Osteocyte (in vitro differentiated cells): ENCODE results near the gene TRIM26. TPM values are rescaled to one million over a fixed set of nuclear protein-coding genes. Genes with fewer than 3 reads are reported as not detected.

Experiments
- DNase-seq: peaks from one replicate; pipeline ENCODE4 v3.0.0; 2021; ENCODE audit warnings: mixed read lengths; ENCODE audit not compliant: unreplicated experiment; ENCODE audit errors: extremely low spot score
- H3K27ac Mint-ChIP-seq: one replicate; pipeline ENCODE4 v1.8.0; 2021; ENCODE audit warnings: mild to moderate bottlenecking, mixed read lengths; ENCODE audit not compliant: unreplicated experiment
- H3K27me3 Mint-ChIP-seq: one replicate; pipeline ENCODE4 v1.8.0; 2021; ENCODE audit warnings: mixed read lengths; ENCODE audit not compliant: unreplicated experiment
- H3K36me3 Mint-ChIP-seq: one replicate; pipeline ENCODE4 v1.8.0; 2021; ENCODE audit warnings: mixed read lengths; ENCODE audit not compliant: unreplicated experiment
- H3K4me1 Mint-ChIP-seq: one replicate; pipeline ENCODE4 v1.8.0; 2021; ENCODE audit warnings: mixed read lengths; ENCODE audit not compliant: unreplicated experiment
- H3K4me3 Mint-ChIP-seq: one replicate; pipeline ENCODE4 v1.8.0; 2021; ENCODE audit warnings: mild to moderate bottlenecking, moderate library complexity, mixed read lengths; ENCODE audit not compliant: unreplicated experiment
- H3K9me3 Mint-ChIP-seq: one replicate; pipeline ENCODE4 v1.8.0; 2021; ENCODE audit warnings: mixed read lengths; ENCODE audit not compliant: unreplicated experiment
- total RNA-seq: library from RNA; stranded (reverse); gene quantifications from 2 replicates; pipeline ENCODE4 v1.2.1, GENCODE V29; 2021
- TF ChIP-seq, protein P1 (sequence below): fragments of 200-600 bp; sonication (generic); IDR thresholded peaks from 2 replicates; pipeline ENCODE4 v1.5.0; 2021; ENCODE audit warnings: antibody characterized with exemption, mild to moderate bottlenecking, moderate library complexity

TRIM26 gene
- total RNA-seq, 1 donor from 2014 or later = 41.8 TPM

DNA sequence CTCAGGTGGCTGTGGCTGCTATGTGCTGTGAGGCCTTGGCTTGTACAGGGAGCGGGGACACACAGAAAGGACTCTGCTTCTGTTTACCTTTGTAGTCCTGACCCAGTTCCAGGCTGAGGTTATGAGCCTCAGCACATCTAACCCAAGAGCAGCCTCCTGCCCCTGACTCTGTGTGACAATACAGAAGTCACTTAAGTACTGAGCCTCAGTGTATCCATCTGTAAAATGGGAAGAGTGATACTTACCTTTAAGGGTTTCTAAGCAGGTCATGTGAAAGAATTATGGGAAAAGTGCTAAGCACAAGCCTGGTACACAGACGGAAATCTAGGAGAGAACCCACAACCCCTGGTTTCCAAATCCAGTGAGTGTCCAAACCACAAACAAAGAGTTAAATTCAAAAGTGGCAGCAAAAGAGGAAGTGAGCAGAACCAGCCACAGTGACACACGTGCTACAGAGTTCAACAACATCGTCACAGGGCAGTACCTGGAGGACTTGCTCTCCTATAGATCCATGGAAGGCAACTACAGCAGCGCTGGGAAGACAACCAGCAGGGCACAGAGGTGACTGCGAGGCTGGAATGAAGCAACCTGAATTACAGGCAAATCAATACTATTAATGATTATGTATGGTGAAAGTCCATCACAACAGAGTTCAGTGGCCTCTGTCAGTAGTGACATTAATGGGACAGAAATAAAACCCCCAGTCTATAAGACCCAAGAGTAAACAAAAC, 12.5 kb downstream of the TRIM26 start:
- no peak overlapping the region for H3K4me3 Mint-ChIP-seq
- H3K27ac Mint-ChIP-seq = no peak overlapping the region
- H3K27me3 Mint-ChIP-seq = no peaks in the 10 kb centered on the region
- no peak for DNase-seq
- H3K9me3 Mint-ChIP-seq = no peaks in the 10 kb centered on the region
- H3K4me1 Mint-ChIP-seq = peaks cover 2% of the 10 kb centered on the region
- TF ChIP-seq, protein P1, sequence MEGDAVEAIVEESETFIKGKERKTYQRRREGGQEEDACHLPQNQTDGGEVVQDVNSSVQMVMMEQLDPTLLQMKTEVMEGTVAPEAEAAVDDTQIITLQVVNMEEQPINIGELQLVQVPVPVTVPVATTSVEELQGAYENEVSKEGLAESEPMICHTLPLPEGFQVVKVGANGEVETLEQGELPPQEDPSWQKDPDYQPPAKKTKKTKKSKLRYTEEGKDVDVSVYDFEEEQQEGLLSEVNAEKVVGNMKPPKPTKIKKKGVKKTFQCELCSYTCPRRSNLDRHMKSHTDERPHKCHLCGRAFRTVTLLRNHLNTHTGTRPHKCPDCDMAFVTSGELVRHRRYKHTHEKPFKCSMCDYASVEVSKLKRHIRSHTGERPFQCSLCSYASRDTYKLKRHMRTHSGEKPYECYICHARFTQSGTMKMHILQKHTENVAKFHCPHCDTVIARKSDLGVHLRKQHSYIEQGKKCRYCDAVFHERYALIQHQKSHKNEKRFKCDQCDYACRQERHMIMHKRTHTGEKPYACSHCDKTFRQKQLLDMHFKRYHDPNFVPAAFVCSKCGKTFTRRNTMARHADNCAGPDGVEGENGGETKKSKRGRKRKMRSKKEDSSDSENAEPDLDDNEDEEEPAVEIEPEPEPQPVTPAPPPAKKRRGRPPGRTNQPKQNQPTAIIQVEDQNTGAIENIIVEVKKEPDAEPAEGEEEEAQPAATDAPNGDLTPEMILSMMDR = no peak
- peaks cover 27% of the 10 kb centered on the region for H3K36me3 Mint-ChIP-seq

DNA sequence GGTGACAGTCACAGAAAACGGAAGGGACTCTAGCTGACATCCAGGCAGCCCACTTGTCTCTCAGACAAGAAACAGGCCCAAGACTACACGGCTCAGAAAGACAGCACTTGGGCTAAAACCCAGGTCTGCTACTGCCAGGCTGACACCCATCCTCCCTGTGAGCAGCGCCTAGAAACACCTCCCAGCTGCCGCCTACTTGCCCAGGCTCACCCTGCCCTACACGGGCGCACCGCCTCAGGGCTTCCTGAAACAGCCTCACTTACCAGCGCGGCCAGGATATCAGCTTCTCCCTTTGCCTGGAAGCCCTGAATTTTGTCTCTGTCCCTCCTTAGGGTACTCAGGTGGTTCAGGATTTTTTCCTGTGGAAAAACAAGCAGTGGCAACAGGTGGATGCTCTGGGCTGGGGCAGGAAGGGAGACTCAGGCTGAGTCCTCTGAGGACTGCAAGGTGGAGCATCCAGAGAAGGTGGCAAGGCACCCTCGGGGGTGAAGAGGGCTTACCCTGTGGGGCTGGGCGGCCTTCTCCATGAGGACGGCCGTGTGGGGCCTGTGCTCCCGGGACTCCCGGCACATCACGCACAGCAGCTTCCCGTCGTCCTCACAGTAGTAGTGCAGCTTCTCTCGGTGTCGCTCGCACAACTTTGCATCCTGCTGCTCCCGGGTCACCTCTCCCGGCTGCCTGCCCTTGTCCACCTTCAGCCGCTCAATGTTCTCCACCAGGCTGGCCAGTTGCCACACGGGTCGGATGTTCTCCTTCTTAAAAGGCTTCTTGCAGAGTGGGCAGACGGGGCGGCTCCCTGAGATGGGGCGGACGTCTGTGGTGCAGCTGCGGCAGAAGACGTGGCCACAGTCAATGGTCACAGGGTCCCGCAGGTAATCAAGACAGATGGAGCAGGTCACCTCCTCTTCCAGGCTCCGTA, 14.8 kb downstream of the TRIM26 start:
- DNase-seq = no peak
- TF ChIP-seq, protein P1 = no peak
- Mint-ChIP-seq H3K27me3 (no peaks in the 10 kb centered on the region), H3K4me3 (no peak overlapping the region), H3K36me3 (peaks cover 36% of the 10 kb centered on the region), H3K9me3 (no peaks in the 10 kb centered on the region), H3K4me1 (peaks cover 5% of the 10 kb centered on the region), H3K27ac (peak overlapping the region; percentile 60)

DNA sequence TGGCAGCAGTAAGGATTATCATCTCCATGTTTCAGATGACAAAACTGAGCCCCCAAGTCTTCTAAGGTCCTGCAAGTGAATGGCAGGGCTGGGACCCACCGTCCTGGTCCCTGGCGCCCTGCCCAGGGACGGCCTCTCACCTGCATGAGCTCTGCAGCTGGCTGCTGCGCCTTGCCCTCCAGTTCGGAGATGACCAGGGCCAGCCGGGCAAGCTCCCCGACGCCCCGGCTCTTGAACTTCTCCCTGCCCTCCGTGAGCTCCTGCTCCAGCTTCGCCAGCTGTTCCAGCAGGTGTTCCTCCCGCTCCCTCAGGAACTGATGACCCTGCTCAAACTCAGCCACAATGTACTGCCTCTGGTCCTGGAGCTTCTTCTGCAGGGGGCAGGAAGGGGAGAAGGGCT, 16.8 kb downstream of the TRIM26 start:
- peak; percentile 81 for DNase-seq
- no peak overlapping the region for H3K27ac Mint-ChIP-seq
- no peak overlapping the region for H3K4me3 Mint-ChIP-seq
- H3K36me3 Mint-ChIP-seq = peaks cover 38% of the 10 kb centered on the region
- TF ChIP-seq, protein P1 = no peak
- no peaks in the 10 kb centered on the region for H3K9me3 Mint-ChIP-seq
- H3K27me3 Mint-ChIP-seq = no peaks in the 10 kb centered on the region
- peaks cover 5% of the 10 kb centered on the region for H3K4me1 Mint-ChIP-seq

DNA sequence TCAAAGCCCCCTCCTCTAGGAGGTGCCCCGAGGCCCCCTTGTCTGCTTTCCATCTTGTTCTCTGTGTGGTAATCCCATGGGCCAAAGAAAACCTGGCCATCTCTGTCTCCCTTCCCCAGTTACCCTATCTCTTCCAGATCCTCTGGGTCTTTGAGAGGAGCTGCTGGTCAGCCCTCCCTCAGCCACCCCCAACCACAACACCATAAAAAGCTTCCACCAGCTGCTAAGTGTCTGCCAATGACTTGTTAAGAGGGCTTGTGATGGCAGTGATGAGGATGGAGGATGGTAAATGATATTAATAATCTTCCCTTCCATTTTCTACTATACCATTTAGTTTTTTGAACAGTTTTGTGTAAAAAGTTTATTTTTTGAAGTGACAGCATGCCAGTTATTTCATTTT, 17.3 kb downstream of the TRIM26 start:
- TF ChIP-seq, protein P1 = no peak
- no peak for DNase-seq
- no peaks in the 10 kb centered on the region for H3K9me3 Mint-ChIP-seq
- H3K36me3 Mint-ChIP-seq = peaks cover 39% of the 10 kb centered on the region
- H3K27me3 Mint-ChIP-seq = no peaks in the 10 kb centered on the region
- H3K4me1 Mint-ChIP-seq = peaks cover 5% of the 10 kb centered on the region
- no peak overlapping the region for H3K27ac Mint-ChIP-seq
- H3K4me3 Mint-ChIP-seq = no peak overlapping the region
